OCI-M2 (cell line): ENCODE results near the gene ZGPAT.

Source experiments
- DNase-seq: peaks from one replicate; lab custom pipeline; 2025; ENCODE audit not compliant: unreplicated experiment; lab: John Stamatoyannopoulos, UW

The ZGPAT gene

DNA sequence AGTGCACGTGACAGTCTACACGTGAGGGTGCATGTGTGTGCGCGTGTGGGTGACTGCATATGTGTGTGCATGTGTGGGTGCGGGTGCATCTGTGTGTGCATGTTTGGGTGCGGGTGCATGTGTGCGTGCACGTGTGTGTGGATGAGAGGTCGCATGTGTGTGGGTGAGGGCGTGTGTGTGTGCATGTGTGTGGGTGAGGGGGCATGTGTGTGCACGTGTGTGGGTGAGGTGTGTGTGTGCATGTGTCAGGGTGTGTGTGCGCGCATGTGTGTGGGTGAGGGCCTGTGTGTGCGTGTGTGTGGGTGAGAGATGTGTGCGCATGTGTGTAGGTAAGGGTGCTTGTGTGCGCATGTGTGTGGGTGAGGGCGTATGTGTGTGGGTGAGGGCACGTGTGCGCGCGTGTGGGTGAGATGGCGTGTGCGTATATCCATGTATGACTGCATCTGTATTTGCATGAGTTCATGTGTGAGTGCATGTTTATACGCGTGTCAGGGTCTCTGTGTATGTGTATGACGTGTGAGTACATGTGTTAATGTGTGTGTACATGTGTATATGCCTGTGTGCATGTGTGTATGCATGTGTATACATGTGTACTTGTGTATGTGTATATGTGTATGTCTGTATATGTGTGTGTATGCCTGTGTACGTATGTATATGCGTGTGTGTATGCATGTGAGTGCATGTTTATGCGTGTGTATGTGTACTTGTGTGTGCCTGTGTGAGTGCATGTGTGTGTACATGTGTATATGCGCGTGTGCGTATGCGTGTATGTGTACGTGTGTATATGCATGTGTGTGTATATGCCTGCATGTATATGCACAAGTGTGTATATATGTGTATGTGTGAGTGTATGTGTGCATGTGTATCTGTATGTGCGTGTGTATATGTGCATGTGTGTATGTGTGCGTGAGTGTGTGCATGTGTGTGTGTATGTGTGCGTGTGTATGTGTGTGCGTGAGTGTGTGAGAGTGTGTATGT, 24.6 kb downstream of the ZGPAT start:
- DNase-seq: no peak

DNA sequence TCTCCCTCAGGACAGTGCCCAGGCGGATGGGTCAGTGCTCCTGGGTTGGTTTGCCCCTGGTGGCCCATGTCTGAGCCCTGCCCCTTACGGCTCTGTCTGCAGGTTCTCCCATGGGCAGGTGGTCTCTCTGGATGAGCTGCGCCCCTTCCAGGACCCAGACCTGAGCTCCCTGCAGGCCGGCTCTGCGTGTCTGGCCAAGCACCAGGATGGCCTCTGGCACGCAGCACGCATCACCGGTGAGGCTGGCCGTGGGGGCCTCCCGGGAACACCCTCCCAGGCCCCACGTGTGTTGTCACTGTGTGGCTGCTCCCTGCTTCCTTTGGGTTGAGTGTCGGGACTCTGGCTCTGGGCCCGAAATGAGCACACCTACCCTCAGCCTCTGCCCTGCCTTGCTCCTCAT, 25.3 kb downstream of the ZGPAT start:
- no peak for DNase-seq

DNA sequence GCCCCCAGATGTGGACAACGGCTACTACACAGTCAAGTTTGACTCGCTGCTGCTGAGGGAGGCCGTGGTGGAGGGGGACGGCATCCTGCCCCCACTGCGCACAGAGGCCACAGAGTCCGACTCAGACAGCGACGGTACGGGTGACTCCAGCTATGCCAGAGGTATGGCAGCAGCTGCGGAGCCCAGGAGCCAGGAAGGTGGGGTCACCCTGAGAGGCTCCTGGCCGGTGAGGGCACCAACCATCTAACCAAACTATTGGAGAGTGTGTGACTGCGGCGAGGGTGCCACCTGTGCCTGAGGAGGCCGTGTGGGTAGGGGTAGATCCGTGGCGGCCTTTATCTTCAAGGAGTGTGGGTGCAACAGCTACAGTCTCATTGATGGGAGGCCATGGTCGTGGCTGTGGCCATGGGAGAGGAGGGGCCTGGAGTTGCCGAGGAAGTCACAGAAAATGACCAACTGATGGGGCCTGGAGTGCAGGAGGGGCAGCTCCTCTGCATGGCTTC, 25.8 kb downstream of the ZGPAT start:
- no peak for DNase-seq

DNA sequence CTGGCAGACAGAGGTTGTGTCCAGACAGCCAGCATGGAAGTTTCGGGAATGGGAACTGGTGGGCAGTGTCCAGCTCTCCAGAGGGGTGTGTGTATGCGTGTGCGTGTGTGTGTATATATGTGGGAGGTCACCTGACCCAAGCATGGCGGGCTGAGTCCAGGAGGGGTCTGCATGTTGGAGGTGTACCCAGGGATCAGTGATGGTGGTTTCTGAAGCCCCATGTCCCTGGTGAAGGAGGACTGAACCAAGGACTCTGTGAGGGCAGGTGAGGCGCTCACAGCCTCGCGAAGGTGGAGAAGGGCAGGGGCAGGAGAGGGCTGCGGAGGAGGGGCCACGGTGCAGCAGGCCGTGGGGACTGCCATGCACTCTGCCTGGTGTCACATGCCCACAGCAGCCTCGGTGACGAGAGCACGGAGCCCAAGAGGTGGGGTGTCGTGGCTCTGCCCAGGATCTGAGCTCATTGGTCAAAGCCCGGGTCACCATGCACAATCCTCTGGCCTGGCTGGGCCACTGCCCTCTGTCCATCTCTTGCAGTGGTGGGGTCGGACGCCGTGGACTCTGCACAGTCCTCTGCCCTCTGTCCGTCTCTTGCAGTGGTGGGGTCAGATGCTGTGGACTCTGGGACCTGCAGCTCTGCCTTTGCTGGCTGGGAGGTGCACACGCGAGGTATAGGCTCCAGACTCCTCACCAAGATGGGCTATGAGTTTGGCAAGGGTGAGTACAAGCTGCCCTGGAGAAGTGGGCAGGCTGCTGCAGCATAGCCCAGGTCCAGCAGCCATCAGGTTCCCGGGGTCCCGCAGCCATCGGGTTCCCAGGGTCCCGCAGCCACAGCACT, 26.5 kb downstream of the ZGPAT start:
- DNase-seq: no peak

DNA sequence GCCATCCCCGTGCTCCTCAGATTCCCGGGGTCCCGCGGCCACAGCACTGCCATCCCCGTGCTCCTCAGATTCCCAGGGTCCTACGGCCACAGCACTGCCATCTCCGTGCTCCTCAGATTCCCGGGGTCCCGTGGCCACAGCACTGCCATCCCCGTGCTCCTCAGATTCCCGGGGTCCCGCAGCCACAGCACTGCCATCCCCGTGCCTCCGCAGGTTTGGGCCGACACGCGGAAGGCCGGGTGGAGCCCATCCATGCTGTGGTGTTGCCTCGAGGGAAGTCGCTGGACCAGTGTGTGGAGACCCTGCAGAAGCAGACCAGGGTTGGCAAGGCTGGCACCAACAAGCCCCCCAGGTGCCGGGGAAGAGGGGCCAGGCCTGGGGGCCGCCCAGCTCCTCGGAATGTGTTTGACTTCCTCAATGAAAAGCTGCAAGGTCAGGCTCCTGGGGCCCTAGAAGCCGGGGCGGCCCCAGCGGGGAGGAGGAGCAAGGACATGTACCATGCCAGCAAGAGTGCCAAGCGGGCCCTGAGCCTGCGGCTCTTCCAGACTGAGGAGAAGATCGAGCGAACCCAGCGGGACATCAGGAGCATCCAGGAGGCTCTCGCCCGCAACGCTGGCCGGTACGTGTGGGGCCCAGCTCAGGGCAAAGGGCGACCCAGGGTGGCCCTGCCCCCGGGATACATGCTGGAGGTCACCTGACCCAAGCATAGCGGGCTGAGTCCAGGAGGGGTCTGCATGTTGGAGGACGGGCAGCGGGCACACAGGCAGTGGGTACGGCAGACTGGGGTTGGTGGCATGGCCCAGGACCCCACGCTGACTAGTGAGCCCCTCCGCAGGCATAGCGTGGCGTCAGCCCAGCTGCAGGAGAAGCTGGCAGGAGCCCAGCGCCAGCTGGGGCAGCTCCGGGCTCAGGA, 27.4 kb downstream of the ZGPAT start:
- no peak for DNase-seq

DNA sequence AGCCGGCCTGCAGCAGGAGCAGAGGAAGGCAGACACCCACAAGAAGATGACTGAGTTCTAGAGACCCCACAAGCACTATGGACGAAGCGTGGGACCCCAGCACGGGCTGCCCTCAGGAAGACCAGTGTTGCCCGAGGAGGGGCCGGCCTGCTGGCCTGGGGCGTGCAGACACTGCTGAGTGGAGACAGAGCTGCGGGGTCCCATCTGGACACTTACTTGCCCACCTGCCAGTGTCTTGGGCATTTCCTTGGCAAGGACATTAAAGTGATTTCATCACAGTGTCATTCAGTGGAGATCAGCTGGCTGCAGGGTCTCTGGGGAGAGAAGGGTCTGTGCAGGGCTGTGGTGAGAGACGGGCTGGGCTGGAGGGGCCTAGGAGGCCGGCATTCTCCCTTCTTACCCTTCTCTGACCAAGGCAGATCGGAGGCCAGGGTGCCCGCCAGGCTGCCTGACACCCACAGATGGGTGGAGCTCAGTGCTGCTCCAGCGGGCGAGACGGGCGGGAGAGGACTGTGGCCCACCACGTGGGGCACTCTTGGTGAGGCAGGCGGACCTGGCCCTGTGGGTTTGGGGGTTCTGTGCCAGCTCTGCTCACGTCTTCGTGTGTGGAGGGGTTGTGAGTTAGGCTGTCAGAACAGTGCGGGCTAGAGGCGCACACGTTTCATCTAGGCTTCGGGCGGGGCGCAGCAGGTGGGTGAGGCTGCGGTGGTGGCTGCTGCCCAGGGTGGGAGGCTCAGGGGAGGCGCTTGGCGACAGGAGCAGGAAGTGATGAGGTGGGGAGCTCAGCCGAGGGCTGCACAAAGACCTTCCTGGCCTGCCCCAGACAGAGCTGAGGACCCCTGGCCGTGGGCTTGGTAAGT, 28.2 kb downstream of the ZGPAT start, which contains the start of gene LIME1:
Gene LIME1 (plus strand): TSS at position 806 of the 860 bp plus-strand sequence. CDS start 886 bp downstream, outside the sequence.
- no peak for DNase-seq

DNA sequence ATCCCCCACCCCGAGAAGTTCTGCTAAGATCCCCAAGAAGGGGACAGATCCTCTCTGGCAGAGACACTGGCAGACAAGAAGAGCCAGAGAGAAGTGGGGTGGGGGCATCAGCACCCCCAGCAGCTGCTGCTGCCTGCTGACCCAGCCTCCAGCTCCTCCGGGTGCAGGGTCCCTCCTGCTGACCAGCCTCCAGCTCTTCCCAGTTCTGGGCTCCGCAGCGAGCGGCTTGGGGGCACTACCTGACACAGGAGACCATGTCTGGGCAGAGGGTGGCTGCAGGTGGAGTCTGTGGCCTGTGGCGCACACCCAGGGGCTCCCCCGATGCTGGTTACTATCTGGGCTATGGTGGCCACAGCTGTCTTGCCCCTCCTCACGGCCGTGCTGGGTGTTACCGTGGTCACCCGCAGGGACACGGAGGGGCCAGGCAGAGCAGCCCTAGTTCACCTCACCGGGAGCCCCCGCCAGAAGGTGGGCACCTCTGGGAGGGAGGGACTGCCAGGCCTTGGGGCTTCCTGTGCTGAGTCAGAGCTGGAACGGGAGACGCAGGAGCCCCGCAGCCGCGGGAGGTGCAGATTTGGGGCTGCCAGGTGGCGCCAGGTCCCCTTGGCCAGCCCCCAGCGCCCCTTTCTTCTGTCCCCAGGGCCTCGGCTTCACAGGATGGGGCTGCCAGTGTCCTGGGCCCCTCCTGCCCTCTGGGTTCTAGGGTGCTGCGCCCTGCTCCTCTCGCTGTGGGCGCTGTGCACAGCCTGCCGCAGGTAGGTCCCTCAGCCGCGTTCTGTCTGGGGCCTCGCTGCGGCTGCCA, 29.3 kb downstream of the ZGPAT start:
- DNase-seq: no peak

DNA sequence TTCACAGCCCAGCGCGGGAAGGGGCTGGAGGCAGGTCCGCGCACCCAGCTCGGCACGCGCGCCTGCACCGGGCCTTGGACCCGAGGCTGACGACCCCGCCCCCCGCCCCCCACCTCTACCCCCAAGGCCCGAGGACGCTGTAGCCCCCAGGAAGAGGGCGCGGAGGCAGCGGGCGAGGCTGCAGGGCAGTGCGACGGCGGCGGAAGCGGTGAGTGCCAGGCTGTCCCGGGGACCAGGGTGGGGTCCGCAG, 29.8 kb downstream of the ZGPAT start:
- DNase-seq: no peak

DNA sequence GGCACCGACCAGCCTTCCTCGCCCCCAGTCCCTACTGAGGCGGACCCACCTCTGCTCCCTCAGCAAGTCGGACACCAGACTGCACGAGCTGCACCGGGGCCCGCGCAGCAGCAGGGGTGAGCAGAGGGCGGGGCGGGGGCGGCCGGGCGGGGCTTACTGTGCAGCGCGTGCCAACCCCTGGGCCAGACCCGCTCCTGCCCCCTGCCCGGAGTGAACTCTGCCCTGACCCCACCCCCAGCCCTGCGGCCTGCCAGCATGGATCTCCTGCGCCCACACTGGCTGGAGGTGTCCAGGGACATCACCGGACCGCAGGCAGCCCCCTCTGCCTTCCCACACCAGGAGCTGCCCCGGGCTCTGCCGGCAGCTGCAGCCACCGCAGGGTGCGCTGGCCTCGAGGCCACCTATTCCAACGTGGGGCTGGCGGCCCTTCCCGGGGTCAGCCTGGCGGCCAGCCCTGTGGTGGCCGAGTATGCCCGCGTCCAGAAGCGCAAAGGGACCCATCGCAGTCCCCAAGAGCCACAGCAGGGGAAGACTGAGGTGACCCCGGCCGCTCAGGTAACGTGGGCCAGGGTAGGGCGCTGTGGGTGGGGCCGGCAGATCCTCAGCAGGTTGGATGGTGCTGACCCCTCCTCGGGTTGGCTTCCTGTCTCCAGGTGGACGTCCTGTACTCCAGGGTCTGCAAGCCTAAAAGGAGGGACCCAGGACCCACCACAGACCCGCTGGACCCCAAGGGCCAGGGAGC, 30.3 kb downstream of the ZGPAT start:
- DNase-seq: no peak

DNA sequence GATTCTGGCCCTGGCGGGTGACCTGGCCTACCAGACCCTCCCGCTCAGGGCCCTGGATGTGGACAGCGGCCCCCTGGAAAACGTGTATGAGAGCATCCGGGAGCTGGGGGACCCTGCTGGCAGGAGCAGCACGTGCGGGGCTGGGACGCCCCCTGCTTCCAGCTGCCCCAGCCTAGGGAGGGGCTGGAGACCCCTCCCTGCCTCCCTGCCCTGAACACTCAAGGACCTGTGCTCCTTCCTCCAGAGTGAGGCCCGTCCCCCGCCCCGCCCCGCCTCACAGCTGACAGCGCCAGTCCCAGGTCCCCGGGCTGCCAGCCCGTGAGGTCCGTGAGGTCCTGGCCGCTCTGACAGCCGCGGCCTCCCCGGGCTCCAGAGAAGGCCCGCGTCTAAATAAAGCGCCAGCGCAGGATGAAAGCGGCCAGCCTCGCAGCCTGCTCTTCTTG, 30.9 kb downstream of the ZGPAT start:
- DNase-seq: no peak

DNA sequence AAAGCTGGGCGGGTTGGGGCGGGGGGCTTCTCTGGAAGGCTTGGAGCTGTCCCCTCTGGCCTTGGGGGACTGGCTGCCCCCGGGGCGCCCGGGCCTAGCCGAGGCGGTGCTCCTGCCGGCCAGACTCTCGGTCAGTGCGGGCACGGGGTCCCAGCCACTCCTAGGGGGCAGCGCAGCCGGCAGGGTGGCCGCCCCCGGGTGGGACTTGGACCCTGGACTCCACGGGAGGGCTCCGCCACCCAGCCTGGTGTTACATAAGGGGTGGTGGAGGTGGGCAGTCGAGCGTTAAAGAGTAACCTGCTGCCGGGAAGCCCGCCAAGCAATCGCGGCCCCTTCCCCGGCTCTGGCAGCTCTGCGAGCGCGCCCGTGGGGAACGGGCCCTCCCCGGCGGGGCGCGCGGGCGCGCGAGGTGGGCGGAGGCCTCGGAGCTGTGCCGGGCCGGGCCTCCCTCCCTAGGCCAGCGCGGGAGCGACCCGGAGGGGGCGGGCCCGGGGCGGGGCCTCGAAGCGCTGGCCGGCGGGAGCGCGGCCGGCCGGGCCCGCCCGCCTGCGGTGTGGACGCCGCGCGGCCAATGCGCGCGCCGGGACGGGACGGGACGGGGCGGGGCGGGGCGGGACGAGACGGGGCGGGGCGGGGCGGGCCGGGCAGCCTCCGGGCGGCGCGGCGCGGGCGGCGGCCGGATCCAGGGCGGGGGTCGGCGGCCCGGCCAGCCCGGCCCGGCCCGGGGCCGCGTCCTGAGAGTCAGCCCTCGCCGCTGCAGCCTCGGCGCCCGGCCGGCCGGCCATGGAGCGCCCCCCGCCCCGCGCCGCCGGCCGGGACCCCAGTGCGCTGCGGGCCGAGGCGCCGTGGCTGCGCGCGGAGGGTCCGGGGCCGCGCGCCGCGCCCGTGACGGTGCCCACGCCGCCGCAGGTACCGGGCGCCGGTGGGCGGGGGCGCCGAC, 31.6 kb downstream of the ZGPAT start, which contains the start of gene SLC2A4RG:
Gene SLC2A4RG (plus strand): TSS at position 647 of the 940 bp plus-strand sequence. CDS start 137 bp downstream, at position 784.
- DNase-seq: no peak

DNA sequence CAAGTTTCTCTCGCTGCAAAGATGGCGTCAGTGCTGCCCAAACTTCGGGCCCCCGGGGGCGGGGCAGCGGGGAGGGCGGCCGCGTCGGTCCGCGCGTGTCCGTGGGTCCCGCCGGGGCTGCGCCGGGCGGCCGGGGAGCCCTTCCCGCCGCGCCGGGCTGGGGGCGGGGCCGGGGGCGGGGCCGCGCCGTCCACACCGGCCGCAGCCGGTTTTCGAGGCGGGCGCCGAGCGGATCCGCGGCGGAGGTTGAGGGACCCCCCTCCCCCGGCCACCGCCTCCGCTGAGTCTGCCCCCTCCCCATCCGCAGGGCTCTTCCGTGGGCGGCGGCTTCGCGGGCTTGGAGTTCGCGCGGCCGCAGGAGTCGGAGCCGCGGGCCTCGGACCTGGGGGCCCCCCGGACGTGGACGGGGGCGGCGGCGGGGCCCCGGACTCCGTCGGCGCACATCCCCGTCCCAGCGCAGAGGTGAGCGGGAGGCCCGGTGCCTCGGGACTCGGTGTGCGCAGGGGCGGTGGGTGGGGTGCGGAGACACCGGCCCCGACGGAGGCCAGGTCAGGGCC, 32.3 kb downstream of the ZGPAT start:
- DNase-seq: no peak

DNA sequence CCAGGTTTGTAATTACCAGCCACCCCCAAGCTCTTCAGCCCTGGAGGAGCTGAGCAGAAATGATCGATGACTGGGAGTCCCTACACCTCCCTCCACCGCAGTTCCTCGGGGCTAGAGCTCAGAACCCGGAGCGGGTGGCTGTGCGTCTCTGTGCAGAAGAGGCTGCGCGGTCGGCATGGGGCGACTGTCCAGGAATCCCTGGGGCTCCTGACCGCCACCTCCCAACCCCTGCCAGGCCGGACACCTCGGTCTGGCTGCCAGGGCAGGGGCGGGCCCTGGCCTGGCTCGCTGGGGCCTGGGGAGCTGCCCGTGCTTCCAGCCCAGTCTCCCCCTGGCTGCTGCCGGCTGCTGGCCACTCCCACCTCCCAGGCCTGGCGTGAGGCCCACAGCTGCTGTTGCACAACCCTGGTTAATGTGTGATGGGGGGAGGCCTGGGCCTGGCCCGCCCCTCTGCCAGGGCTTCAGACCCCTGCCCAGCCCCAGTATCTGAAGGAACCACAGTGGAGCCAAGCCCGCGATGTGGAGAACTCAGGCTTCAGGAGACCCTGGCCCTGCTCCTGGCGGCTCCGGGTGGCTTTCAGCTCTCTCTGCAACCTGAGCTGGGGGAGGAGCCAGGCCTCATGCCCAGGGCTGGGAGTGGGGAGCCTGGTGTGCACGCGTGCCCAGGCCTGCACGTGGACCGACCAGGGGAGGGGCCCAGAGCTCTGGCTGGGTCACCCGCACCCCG, 33.0 kb downstream of the ZGPAT start:
- peak; percentile 35 for DNase-seq

DNA sequence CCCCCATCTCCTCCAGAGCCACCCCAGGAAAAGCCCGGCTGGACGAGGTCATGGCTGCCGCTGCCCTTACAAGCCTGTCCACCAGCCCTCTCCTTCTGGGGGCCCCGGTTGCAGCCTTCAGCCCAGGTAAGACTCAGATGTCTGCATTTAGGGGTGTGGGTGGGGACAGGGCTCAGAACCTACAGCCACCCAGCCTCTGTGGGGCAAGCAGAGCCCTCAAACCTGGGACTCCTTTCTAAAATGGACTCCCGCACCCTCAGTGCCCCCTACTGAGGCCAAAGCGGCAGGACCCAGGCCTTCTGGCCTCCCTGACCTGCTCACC, 33.5 kb downstream of the ZGPAT start:
- no peak for DNase-seq

DNA sequence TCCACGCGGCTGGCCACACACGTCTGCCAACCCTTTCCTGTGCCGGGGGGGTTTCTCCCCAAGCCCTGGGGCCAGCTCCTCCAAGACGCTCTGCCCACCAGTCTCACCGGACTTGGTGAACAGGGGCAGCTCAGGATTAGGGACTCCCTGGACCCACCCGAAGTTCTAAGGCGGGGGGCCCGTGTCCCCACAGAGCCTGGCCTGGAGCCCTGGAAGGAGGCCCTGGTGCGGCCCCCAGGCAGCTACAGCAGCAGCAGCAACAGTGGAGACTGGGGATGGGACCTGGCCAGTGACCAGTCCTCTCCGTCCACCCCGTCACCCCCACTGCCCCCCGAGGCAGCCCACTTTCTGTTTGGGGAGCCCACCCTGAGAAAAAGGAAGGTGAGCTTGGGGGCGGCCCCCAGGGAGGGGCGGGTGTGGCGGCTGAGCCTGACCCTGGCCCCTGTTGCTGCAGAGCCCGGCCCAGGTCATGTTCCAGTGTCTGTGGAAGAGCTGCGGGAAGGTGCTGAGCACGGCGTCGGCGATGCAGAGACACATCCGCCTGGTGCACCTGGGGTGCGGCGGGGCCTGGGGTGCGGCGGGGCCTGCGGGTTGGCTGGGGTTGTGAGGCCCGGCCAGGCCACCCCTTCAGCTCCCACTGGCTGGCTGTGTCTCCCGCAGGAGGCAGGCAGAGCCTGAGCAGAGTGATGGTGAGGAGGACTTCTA, 34.0 kb downstream of the ZGPAT start:
- no peak for DNase-seq
